Osteocyte (in vitro differentiated cells): ENCODE results near the gene SYTL1. TPM values are rescaled to one million over a fixed set of nuclear protein-coding genes. Genes with fewer than 3 reads are reported as not detected.
A peak's percentile ranks its signal among the peaks of the same experiment; 100 is the strongest.

ENCODE experiments used
- DNase-seq: peaks from one replicate; pipeline ENCODE4 v3.0.0; 2021; ENCODE audit warnings: mixed read lengths; ENCODE audit not compliant: unreplicated experiment; ENCODE audit errors: extremely low spot score
- H3K27ac Mint-ChIP-seq: one replicate; pipeline ENCODE4 v1.8.0; 2021; ENCODE audit warnings: mild to moderate bottlenecking, mixed read lengths; ENCODE audit not compliant: unreplicated experiment
- H3K27me3 Mint-ChIP-seq: one replicate; pipeline ENCODE4 v1.8.0; 2021; ENCODE audit warnings: mixed read lengths; ENCODE audit not compliant: unreplicated experiment
- H3K36me3 Mint-ChIP-seq: one replicate; pipeline ENCODE4 v1.8.0; 2021; ENCODE audit warnings: mixed read lengths; ENCODE audit not compliant: unreplicated experiment
- H3K4me1 Mint-ChIP-seq: one replicate; pipeline ENCODE4 v1.8.0; 2021; ENCODE audit warnings: mixed read lengths; ENCODE audit not compliant: unreplicated experiment
- H3K4me3 Mint-ChIP-seq: one replicate; pipeline ENCODE4 v1.8.0; 2021; ENCODE audit warnings: mild to moderate bottlenecking, moderate library complexity, mixed read lengths; ENCODE audit not compliant: unreplicated experiment
- H3K9me3 Mint-ChIP-seq: one replicate; pipeline ENCODE4 v1.8.0; 2021; ENCODE audit warnings: mixed read lengths; ENCODE audit not compliant: unreplicated experiment
- total RNA-seq: library from RNA; stranded (reverse); gene quantifications from 2 replicates; pipeline ENCODE4 v1.2.1, GENCODE V29; 2021
- TF ChIP-seq, protein P1 (sequence below): fragments of 200-600 bp; sonication (generic); IDR thresholded peaks from 2 replicates; pipeline ENCODE4 v1.5.0; 2021; ENCODE audit warnings: antibody characterized with exemption, mild to moderate bottlenecking, moderate library complexity

The SYTL1 gene
- total RNA-seq, 1 donor from 2014 or later, result 0.46 TPM

DNA sequence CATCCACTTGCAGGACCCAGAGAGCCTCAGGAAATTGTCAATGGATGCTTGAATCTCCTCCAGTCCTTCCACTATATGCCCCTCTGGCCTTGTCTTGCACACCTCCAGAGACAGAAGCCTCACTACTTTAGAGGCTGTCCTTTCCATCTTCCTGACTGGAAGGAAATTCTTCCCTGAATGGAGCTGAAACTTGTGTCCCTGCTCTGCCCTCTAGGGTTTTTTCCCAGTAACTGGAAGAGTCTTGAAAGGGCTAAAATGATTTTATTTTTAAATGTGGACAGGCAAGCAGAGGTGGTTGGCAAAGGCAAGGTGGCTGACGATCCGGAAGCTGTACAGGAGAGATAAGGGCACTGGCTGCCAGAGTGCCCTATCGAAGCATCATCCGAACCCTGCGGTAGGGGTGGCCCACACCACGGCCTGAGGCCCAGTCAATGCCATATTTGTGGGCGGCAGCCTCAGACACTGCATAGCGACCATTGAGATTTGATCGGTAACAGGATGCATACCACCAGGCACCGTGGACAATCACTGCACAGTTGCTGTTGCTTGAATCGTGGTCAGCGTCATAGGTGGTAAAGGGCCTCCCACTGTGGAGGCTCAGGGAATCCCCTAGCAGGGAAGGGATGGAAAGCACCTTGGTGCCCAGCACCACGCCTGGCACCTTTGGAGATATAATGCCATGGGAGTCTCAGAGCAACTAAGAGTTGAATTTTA is 27.2 kb downstream of the SYTL1 start:
- peaks cover 25% of the 10 kb centered on the region for H3K4me1 Mint-ChIP-seq
- H3K9me3 Mint-ChIP-seq, result no peaks in the 10 kb centered on the region
- TF ChIP-seq, protein P1, sequence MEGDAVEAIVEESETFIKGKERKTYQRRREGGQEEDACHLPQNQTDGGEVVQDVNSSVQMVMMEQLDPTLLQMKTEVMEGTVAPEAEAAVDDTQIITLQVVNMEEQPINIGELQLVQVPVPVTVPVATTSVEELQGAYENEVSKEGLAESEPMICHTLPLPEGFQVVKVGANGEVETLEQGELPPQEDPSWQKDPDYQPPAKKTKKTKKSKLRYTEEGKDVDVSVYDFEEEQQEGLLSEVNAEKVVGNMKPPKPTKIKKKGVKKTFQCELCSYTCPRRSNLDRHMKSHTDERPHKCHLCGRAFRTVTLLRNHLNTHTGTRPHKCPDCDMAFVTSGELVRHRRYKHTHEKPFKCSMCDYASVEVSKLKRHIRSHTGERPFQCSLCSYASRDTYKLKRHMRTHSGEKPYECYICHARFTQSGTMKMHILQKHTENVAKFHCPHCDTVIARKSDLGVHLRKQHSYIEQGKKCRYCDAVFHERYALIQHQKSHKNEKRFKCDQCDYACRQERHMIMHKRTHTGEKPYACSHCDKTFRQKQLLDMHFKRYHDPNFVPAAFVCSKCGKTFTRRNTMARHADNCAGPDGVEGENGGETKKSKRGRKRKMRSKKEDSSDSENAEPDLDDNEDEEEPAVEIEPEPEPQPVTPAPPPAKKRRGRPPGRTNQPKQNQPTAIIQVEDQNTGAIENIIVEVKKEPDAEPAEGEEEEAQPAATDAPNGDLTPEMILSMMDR, result peak; percentile 39
- H3K4me3 Mint-ChIP-seq, result no peak overlapping the region
- no peak overlapping the region for H3K27ac Mint-ChIP-seq
- H3K36me3 Mint-ChIP-seq, result no peaks in the 10 kb centered on the region
- no peak for DNase-seq
- no peaks in the 10 kb centered on the region for H3K27me3 Mint-ChIP-seq

DNA sequence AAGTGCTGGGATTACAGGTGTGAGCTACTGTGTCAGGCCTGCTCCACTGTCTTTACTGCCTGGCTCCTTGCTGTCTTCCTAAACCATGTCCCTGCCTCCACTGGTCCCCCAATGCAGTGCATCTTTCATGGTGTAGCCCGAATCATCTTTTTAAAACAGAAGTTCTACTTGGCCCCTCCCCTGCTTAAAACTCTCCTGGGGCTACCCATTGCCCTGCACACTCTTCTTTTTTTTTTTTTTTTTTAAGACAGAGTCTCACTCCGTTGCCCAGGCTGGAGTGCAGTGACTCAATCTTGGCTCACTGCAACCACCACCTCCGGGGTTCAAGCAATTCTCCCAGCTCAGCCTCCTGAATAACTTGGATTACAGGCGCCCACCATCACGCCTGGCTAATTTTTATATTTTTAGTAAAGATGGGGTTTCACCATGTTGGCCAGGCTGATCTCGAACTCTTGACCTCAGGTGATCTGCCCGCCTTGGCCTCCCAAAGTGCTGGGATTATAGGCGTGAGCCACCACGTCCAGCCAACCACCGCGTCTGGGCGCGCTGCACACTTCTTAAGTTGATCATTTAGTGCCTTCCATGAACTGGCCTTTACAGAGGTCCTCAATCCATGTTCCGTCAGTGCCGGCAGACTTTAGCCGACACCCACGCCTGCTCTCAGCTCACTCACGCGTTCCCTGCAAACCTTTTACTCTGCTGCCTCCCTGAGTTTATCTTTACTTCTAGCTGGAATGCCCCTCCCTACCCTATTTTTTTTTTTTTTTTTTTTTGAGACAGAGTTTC is 30.4 kb downstream of the SYTL1 start:
- Mint-ChIP-seq H3K36me3 (no peaks in the 10 kb centered on the region), H3K27me3 (no peaks in the 10 kb centered on the region), H3K4me1 (peaks cover 8% of the 10 kb centered on the region), H3K4me3 (no peak overlapping the region), H3K9me3 (no peaks in the 10 kb centered on the region), H3K27ac (no peak overlapping the region)
- TF ChIP-seq, protein P1, result no peak
- no peak for DNase-seq

DNA sequence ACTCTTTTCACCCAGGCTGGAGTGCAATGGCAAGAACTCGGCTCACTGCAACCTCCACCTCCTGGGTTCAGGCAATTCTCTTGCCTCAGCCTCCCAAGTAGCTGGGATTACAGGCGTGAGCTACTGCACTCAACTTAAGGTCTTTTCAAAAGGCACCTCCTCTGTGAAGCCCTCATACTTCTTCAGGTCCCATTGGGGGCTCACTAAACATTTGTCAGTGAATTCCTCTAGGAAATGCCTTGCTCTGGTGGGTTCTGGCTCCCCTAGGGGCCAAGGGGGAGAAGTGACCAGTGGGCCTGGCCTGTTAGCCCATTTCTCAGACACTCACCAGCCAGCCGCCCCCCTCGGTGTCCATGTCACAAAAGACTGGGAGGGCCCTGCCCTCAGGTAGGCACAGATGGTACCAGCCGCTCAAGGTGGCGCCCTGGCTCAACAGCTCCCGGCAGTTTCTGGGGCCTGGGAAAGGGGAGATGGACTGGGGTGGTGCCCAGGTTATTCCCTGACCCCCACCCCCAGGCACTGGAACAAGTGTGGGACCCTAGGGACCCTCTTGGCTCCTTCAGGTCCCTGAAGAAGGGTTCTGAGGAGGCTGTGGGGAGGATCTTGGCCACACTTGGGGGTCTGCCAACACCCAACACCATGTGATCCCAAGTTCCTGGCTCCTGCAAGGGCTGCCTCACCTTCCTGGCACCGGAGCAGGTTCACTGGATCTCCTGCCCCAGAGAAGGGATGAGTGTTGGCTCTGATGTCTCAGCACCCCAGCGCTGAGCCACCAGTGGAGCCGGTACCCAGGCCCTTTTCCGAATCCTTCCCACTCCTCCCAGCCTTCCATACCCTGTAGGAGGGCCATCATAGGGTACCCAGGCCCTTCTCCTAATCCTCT is 31.2 kb downstream of the SYTL1 start:
- no peak overlapping the region for H3K27ac Mint-ChIP-seq
- no peak for DNase-seq
- no peaks in the 10 kb centered on the region for H3K36me3 Mint-ChIP-seq
- H3K4me3 Mint-ChIP-seq, result no peak overlapping the region
- no peaks in the 10 kb centered on the region for H3K9me3 Mint-ChIP-seq
- TF ChIP-seq, protein P1, result peak; percentile 26
- H3K4me1 Mint-ChIP-seq, result peaks cover 2% of the 10 kb centered on the region
- no peaks in the 10 kb centered on the region for H3K27me3 Mint-ChIP-seq

DNA sequence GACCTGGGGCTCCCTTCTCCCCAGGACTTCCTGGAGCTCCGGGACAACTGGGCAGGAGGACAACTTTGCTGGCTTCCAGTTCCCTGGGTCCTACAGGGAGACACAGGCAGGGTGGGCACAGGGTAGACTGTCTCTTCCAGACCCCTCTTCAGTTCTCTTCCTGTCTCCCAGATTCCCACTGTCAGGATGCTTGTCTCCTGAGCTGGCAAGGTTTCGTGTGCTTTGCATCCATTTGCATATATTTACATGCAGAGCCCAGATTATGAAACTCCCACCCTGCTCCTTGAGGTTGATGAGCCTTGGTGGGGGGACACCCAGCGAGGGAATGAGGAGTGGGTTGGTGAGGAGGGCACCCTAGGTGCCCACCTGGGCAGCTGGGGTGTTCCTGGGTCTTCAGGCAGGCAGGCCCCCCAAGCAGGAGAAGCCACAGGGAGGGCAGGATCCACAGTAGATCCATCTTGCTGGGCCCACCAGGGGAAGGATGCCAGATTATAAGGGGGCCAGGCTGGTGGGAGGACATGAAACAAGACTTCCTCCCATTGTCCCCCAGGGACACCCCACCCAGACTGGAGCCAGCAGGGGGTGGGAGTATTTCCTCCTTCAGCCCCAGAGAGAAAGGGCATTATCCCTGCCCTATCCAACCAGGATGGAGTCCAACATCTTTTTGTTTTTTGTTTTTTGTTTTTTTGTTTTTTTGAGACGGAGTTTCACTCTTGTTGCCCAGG is 32.7 kb downstream of the SYTL1 start, which contains the start of gene FCN3:
FCN3 (minus strand) TSS at position 463 of the 725 bp plus-strand sequence; CDS start at position 457, 6 bp downstream.
- Mint-ChIP-seq H3K9me3 (no peaks in the 10 kb centered on the region), H3K36me3 (no peaks in the 10 kb centered on the region), H3K27me3 (no peaks in the 10 kb centered on the region), H3K27ac (no peak within 1 kb of the TSS), H3K4me1 (peaks cover 2% of the 10 kb centered on the region), H3K4me3 (no peak within 1 kb of the TSS)
- TF ChIP-seq, protein P1, result no peak
- DNase-seq, result no peak
